Adipocyte (in vitro differentiated cells): ENCODE data around the gene ZRANB3.
A peak's percentile ranks its signal among the peaks of the same experiment; 100 is the strongest.
"Not testable (repeated sequence)": the region's sequence is repeated elsewhere in the genome, so short reads cannot be mapped to it uniquely, and the experiment has no call there.

Experiments
- DNase-seq: peaks from one replicate; pipeline ENCODE4 v3.0.0-alpha.2; 2015; ENCODE audit warnings: low read depth
- H3K27me3 ChIP-seq: replicated peaks from 2 replicates; pipeline ENCODE4 v1.7.0; 2013; ENCODE audit warnings: mild to moderate bottlenecking, low read length, moderate library complexity; ENCODE audit not compliant: control insufficient read depth, insufficient read depth
- H3K36me3 ChIP-seq: 2 replicates; pipeline ENCODE4 v1.7.0; 2013; ENCODE audit warnings: low read length, mild to moderate bottlenecking, moderate library complexity; ENCODE audit not compliant: control insufficient read depth, insufficient read depth, severe bottlenecking
- H3K4me1 ChIP-seq: 2 replicates; pipeline ENCODE4 v1.7.0; 2013; ENCODE audit warnings: mild to moderate bottlenecking, low read length, moderate library complexity; ENCODE audit not compliant: control insufficient read depth, insufficient read depth
- H3K4me3 ChIP-seq: 2 replicates; pipeline ENCODE4 v1.7.0; 2013; ENCODE audit warnings: mild to moderate bottlenecking, low read length, moderate library complexity
- H3K9ac ChIP-seq: 2 replicates; pipeline ENCODE4 v1.7.0; 2013; ENCODE audit warnings: mild to moderate bottlenecking, low read length, moderate library complexity
- H3K9me3 ChIP-seq: 2 replicates; pipeline ENCODE4 v1.7.0; 2013; ENCODE audit warnings: mild to moderate bottlenecking, low read length, moderate library complexity; ENCODE audit not compliant: control insufficient read depth

The ZRANB3 gene

DNA sequence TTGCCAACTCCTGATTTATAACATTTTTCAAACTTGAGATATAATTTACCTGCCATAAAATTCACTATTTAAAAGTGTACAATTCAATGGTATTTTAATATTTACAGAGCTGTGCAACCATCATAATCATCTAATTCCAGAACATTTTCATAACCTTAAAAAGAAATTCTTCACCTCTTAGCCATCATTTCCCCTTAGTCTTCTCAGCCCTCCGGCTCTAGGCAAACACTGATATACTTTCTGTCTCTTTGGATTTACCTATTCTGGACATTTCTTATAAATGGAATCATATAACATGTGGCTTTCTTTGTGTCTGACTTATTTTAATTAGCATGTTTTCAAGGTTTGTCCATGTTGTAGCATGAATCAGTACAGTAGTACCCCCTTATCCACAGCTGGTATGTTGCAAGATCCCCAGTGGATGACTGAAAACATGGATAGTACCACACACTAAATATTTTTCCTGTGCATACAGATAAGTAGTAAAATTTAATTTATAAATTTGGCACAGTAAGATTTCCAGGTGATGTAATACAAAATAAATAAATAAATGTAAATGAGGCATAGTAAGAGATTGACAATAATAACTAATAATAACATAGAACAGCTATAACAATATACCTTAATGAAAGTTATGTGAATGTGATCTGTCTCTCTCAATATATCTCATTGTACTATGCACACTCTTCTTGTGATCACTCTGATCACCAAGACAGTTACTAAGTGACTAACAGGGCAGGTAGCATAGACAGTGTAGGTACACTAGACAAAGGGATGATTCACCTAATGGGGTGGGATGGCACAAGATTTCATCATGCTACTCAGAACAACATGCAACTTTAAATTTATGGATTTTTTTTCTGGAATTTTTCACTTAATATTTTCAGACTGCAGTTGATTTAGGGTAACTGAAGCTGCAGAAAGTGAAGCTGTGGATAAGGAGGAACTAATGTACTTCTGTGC lies 405.8 kb downstream of the ZRANB3 start:
- no peaks in the 10 kb centered on the region for H3K27me3 ChIP-seq
- H3K9ac ChIP-seq = no peak overlapping the region
- H3K4me1 ChIP-seq = no peaks in the 10 kb centered on the region
- DNase-seq = peak; percentile 53
- peaks cover 67% of the 10 kb centered on the region for H3K36me3 ChIP-seq
- no peaks in the 10 kb centered on the region for H3K9me3 ChIP-seq
- H3K4me3 ChIP-seq = no peak overlapping the region

DNA sequence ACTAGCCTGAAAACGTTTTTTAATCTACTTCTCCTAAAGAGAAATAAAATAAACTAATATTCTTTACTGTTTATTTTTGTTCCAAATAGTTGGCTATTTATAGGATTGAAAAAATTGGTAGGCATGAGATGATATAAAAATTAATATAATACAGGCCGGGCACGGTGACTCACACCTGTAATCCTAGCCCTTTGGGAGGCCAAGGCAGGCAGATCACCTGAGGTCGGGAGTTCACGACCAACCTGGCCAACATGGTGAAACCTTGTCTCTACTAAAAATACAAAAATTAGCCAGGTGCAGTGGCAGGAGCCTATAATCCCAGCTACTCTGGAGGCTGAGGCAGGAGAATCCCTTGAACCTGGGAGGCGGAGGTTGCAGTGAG lies 409.4 kb downstream of the ZRANB3 start:
- DNase-seq, H3K9me3 ChIP-seq, H3K27me3 ChIP-seq, H3K4me1 ChIP-seq, H3K4me3 ChIP-seq, H3K9ac ChIP-seq: not testable (repeated sequence)
- peaks cover 53% of the 10 kb centered on the region for H3K36me3 ChIP-seq

DNA sequence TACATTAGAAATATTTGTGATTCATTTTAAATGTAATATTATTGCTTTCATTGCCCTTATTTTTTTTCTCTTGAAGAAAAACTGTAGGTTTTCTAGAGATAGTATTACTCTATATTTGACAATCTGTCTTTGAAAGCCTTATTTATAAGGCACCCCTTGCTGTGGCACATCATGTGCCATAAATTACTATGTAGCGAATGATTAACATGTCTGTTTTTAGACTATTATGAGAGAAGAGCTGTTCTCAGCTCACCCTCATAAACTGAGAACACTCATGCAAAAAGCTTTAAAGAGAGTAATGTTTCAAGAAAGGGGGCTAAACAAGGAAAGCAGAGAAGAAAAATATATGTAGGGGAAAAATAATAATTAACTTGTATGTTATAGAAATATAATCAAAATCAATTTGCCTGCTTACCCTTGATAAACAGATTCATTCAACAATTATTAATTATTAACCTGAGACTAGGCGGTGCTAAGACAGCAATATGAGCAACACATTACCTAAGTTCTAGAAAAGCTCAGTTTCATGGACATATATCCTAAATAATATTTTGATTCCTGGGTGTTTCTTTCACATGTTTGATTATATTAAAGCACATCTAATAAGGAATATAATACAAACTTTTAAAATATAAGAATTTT lies 409.9 kb downstream of the ZRANB3 start:
- no peak for DNase-seq
- H3K4me1 ChIP-seq = no peaks in the 10 kb centered on the region
- H3K36me3 ChIP-seq = peaks cover 48% of the 10 kb centered on the region
- no peak overlapping the region for H3K4me3 ChIP-seq
- H3K9ac ChIP-seq = no peak overlapping the region
- H3K27me3 ChIP-seq = peaks cover 3% of the 10 kb centered on the region
- H3K9me3 ChIP-seq = peaks cover 5% of the 10 kb centered on the region

DNA sequence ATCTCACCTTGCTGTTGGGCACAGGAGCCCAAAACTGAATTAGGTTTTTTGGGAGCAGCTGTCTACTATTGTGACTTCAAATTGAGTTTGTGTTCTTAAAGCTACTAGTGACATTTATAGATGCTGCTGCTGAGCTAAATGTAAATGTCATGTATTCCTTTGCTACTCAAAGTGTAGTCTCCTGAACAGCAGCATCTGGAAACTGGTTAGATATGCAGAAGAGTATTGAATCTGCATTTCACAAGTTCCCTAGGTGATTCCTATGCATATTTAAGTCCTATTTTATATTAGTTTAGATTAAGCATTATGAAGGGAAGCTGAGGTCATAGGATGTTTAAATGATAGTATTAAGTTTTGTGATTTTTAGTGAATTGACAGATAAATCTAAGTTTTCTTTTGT lies 411.4 kb downstream of the ZRANB3 start:
- Histone ChIP-seq H3K36me3 (peaks cover 45% of the 10 kb centered on the region), H3K4me1 (no peaks in the 10 kb centered on the region), H3K9me3 (peaks cover 5% of the 10 kb centered on the region), H3K9ac (no peak overlapping the region), H3K27me3 (peaks cover 3% of the 10 kb centered on the region), H3K4me3 (no peak overlapping the region)
- DNase-seq = no peak

DNA sequence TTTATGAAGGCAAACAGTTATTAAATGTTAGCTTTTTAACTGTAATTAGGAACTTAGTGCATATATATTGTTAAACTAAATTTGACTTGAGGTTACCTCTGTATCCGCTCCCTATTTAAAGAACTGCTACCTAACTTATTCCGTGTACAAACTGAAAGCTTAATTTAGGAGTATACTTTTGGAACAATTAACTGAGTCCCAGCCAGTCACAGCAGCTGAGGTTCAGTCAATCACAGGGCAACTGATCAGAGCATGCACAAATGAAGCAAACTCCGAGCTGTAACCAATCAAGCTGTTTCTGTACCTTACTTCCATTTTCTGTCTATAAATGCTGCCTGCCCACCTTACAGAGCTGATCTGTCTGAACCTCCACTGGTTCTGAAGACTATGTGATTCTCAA lies 417.7 kb downstream of the ZRANB3 start:
- H3K4me3 ChIP-seq = no peak overlapping the region
- peaks cover 3% of the 10 kb centered on the region for H3K27me3 ChIP-seq
- no peaks in the 10 kb centered on the region for H3K4me1 ChIP-seq
- H3K9me3 ChIP-seq = peaks cover 5% of the 10 kb centered on the region
- H3K36me3 ChIP-seq = peaks cover 51% of the 10 kb centered on the region
- no peak for DNase-seq
- no peak overlapping the region for H3K9ac ChIP-seq

DNA sequence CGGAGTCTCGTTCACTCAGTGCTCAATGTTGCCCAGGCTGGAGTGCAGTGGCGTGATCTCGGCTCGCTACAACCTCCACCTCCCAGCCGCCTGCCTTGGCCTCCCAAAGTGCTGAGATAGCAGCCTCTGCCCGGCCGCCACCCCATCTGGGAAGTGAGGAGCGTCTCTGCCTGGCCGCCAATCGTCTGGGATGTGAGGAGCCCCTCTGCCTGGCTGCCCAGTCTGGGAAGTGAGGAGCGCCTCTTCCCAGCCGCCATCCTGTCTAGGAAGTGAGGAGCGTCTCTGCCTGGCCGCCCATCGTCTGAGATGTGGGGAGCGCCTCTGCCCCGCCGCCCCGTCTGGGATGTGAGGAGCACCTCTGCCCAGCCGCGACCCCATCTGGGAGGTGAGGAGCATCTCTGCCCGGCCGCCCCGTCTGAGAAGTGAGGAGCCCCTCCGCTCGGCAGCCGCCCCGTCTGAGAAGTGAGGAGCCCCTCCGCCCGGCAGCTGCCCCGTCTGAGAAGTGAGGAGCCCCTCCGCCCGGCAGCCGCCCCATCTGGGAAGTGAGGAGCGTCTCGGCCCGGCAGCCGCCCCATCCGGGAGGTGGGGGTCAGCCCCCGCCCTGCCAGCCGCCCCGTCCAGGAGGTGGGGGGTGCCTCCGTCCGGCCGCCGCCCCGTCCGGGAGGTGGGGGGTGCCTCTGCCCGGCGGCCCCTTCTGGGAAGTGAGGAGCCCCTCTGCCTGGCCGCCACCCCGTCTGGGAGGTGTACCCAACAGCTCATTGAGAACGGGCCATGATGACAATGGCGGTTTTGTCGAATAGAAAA lies 425.3 kb downstream of the ZRANB3 start:
- DNase-seq, H3K4me1 ChIP-seq, H3K4me3 ChIP-seq, H3K27me3 ChIP-seq, H3K9me3 ChIP-seq, H3K9ac ChIP-seq: not testable (repeated sequence)
- peaks cover 12% of the 10 kb centered on the region for H3K36me3 ChIP-seq

DNA sequence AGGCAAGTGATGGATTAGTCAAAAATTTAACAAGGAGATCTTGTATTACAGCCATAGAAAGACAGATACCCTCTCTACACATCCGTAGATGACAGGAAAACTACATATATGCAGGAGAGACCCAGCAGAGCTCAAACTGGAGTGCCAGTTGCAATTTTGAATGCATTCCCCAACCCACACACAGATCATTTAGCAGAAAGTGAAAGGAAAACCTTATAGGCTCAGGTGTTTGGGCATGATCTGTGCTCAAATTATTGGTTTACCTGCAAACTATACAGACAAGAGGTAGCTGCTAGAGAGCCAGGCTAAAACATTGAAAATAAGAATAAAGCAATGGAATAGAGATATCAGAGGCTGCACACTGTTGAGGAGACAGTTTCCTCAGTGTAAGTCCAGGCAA lies 427.2 kb downstream of the ZRANB3 start:
- Histone ChIP-seq H3K27me3 (no peaks in the 10 kb centered on the region), H3K4me3 (no peak overlapping the region), H3K9me3 (no peaks in the 10 kb centered on the region), H3K9ac (no peak overlapping the region), H3K36me3 (peaks cover 7% of the 10 kb centered on the region), H3K4me1 (peaks cover 3% of the 10 kb centered on the region)
- DNase-seq = no peak

DNA sequence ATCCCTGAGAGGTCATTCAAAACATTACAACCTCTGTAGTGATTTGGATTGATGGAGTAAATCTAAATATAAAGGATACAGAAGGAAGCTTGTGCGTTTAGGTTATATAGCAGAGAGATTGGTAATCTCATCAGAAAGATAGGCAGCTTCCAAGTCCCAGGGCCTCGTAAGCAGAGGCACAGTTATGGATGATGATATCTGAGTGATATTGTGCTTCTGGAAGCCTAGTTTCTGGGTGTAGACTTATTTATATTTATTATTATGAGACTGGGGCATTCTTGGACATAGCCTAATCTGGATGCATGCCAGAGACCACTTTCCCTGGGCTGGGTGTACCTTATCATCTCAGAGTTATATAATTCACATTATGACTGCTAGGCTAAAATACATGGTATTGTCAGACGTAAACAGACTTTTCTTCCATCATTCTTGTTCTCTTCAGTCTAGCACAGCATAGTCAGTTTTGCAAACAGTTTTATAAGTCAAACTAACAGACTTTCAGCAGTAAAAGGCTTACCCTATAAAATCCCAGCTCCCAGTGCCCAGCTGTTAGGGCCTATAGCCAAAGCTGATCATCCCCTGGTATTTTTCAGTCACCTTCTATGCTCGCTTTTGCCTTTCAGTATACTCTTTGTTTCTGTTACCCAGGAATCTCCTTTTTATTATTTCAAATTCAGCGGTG lies 431.1 kb downstream of the ZRANB3 start:
- H3K4me1 ChIP-seq = peaks cover 3% of the 10 kb centered on the region
- H3K9me3 ChIP-seq = no peaks in the 10 kb centered on the region
- H3K36me3 ChIP-seq = peaks cover 17% of the 10 kb centered on the region
- H3K4me3 ChIP-seq = no peak overlapping the region
- H3K27me3 ChIP-seq = no peaks in the 10 kb centered on the region
- DNase-seq = no peak
- H3K9ac ChIP-seq = no peak overlapping the region

DNA sequence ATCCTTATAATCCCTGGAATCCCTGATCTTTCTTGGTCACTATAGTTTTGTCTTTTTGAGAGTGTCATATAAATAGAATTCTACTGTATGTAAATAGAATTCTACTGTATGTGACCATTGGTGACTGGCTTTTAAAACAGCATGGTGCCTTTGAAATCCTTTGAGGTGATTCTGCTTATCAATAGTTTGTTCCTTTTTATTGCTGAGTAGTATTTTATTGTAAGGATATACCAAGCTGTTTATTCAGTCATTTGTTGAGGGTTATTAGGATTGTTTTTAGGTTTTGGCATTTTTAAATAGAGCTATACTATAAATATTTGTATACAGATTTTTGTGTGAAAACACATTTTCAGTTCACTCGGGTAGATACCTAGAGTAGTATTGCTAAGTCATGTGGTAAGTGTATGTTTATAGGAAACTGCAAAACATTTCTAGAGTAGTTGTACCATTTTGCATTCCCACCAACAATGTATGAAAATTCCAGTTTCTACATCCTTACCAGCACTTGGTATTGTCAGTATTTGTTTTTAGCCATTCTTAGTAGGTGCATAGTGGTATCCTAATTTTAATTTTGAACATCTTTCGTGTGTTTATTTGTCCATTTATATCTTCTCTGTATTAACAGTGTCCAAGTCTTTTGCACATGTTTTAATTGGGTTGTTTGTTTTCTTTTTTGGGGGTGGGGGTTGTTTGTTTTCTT lies 433.3 kb downstream of the ZRANB3 start:
- Histone ChIP-seq H3K9me3 (no peaks in the 10 kb centered on the region), H3K27me3 (no peaks in the 10 kb centered on the region), H3K36me3 (peaks cover 27% of the 10 kb centered on the region), H3K4me1 (peaks cover 3% of the 10 kb centered on the region), H3K9ac (no peak overlapping the region), H3K4me3 (no peak overlapping the region)
- no peak for DNase-seq

DNA sequence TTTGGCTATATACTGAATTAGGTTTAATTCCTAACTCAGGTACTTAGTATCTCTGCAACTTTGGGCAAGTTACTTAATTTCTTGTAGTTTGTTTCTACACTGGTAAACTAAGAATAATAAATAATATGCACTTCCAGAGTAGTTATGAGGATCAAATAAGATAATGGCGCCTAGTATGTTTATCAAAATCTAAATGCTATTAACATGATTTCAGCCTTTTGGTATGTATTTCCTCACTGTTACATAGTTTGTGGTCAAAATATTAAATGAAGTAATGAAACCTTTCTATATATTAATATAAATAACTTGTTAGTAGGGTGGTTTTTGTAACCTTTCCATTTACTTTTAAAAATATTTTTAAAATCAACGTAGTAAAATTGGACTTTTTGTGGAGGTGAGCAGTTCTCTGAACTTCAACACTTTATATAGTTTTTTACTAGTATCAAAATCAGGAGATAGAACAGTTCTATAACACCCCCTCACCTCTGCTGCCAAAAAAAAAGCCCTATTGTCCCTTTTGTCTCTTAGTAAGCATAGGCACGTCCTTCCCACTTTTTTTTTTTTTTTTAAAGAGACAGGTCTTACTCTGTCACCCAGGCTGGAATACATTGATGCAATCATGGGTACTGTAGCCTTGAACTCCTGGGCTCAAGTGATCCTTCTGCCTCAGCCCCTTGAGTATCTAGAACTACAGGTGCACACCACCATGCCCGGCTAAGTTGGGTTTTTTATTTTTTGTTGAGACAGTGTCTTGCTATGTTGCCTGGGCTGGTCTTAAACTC lies 434.2 kb downstream of the ZRANB3 start:
- Histone ChIP-seq H3K27me3 (no peaks in the 10 kb centered on the region), H3K36me3 (peaks cover 35% of the 10 kb centered on the region), H3K4me3 (no peak overlapping the region), H3K4me1 (peaks cover 3% of the 10 kb centered on the region), H3K9ac (no peak overlapping the region), H3K9me3 (no peaks in the 10 kb centered on the region)
- DNase-seq = no peak
